ENCODE results near the gene SSMEM1. TPM values are rescaled to one million over a fixed set of nuclear protein-coding genes. Genes with fewer than 3 reads are reported as not detected.

Gene SSMEM1
- total and polyA plus RNA-seq, 2 experiments from 2014 or later: not detected

GRCh38 chr7:130256704-130257103 lies 49.0 kb downstream of the SSMEM1 start:
- Histone ChIP-seq H3K4me1 (ENCODE audit: low read depth) (peaks cover 3% of the 10 kb centered on the region), H3K27ac (no peak overlapping the region)

GRCh38 chr7:130258494-130259078 lies 50.9 kb downstream of the SSMEM1 start:
- no peaks in the 10 kb centered on the region for H3K27me3 ChIP-seq
- no peaks in the 10 kb centered on the region for H3K9me3 ChIP-seq (ENCODE audit: low read depth)
- H3K4me1 ChIP-seq (ENCODE audit: low read depth): peaks cover 3% of the 10 kb centered on the region
- no peak overlapping the region for H3K27ac ChIP-seq
- TF ChIP-seq, protein P1, sequence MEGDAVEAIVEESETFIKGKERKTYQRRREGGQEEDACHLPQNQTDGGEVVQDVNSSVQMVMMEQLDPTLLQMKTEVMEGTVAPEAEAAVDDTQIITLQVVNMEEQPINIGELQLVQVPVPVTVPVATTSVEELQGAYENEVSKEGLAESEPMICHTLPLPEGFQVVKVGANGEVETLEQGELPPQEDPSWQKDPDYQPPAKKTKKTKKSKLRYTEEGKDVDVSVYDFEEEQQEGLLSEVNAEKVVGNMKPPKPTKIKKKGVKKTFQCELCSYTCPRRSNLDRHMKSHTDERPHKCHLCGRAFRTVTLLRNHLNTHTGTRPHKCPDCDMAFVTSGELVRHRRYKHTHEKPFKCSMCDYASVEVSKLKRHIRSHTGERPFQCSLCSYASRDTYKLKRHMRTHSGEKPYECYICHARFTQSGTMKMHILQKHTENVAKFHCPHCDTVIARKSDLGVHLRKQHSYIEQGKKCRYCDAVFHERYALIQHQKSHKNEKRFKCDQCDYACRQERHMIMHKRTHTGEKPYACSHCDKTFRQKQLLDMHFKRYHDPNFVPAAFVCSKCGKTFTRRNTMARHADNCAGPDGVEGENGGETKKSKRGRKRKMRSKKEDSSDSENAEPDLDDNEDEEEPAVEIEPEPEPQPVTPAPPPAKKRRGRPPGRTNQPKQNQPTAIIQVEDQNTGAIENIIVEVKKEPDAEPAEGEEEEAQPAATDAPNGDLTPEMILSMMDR (IDR thresholded peaks at IDR 0.05; ENCODE audit: low read depth, low read length): no peak
- no peak overlapping the region for H3K4me3 ChIP-seq
- no peak for DNase-seq (ENCODE audit: low read depth in 1 of 2, low spot score in 1 of 2)
- no peaks in the 10 kb centered on the region for H3K36me3 ChIP-seq

More at GRCh38 chr7:130256704-130257103, 49.0 kb downstream of the SSMEM1 start:
- DNase-seq (ENCODE audit: low read depth in 1 of 2, low spot score in 1 of 2): no peak
- H3K4me3 ChIP-seq: no peak overlapping the region
- TF ChIP-seq, protein P1 (IDR thresholded peaks at IDR 0.05; ENCODE audit: low read depth, low read length): no peak
- H3K27me3 ChIP-seq: no peaks in the 10 kb centered on the region
- H3K9me3 ChIP-seq (ENCODE audit: low read depth): no peaks in the 10 kb centered on the region
- no peaks in the 10 kb centered on the region for H3K36me3 ChIP-seq

DNA sequence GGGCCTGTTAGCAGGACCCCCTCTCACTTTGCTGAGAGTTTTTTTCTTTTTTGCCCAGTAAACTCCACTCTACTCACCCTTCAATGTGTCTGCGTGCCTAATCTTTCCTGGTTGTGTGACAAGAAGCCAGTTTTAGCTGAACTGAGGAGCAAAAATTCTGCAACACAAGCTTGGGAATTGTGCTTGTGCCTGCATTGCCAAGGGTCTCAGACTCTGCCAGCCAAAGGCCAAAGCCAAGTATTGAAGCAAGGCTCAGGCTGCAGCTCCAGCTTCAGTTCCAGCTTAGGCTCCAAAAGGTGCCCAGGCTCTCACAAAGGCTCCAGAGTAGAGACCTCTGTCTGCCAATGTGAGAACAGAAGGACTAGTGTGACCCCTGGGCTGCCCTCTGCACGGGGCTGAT lies 54.8 kb downstream of the SSMEM1 start:
- no peak for DNase-seq (ENCODE audit: low read depth in 1 of 2, low spot score in 1 of 2)
- H3K36me3 ChIP-seq: no peaks in the 10 kb centered on the region
- no peaks in the 10 kb centered on the region for H3K4me1 ChIP-seq (ENCODE audit: low read depth)
- H3K27me3 ChIP-seq: no peaks in the 10 kb centered on the region
- TF ChIP-seq, protein P1 (IDR thresholded peaks at IDR 0.05; ENCODE audit: low read depth, low read length): no peak
- H3K9me3 ChIP-seq (ENCODE audit: low read depth): no peaks in the 10 kb centered on the region
- no peak overlapping the region for H3K27ac ChIP-seq
- no peak overlapping the region for H3K4me3 ChIP-seq

DNA sequence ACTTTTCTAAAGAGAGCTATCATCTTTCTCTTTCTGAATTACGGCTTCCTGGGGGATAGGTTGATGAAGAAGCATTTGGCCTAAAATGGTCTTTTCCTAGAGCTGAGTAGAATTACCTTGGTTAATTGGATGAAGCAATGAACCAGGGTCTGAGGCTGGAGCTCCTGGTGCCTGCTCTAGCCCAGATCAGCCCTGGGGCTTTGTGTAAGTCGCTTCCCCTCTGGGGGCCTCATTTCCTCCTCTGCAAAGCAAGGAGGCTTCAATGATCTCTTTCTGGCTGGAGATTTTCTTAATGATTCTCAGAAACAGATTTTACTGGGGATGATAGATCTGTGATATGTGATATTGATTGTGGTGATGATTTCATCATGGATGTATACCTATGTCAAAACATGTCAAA lies 55.5 kb downstream of the SSMEM1 start:
- Histone ChIP-seq H3K36me3 (no peaks in the 10 kb centered on the region), H3K27me3 (no peaks in the 10 kb centered on the region), H3K27ac (no peak overlapping the region), H3K4me1 (ENCODE audit: low read depth) (no peaks in the 10 kb centered on the region), H3K4me3 (no peak overlapping the region), H3K9me3 (ENCODE audit: low read depth) (no peaks in the 10 kb centered on the region)
- DNase-seq (ENCODE audit: low read depth in 1 of 2, low spot score in 1 of 2): no peak
- TF ChIP-seq, protein P1 (IDR thresholded peaks at IDR 0.05; ENCODE audit: low read depth, low read length): no peak

Other genes with a start within 250 kb of the SSMEM1 start
- 16.4 and 18.6 TPM in 2 replicates for gene ZC3HC1, start 156.5 kb upstream of the SSMEM1 start, total RNA-seq
- gene ZC3HC1, start 156.5 kb upstream of the SSMEM1 start, polyA plus RNA-seq: 30.5 and 33.4 TPM in 2 replicates
- gene KLHDC10, start 137.3 kb upstream of the SSMEM1 start, total RNA-seq: 10.4 and 14.4 TPM in 2 replicates
- 6.2 and 7.9 TPM in 2 replicates for gene KLHDC10, start 137.3 kb upstream of the SSMEM1 start, polyA plus RNA-seq
- 8.5 and 14.2 TPM in 2 replicates for gene TMEM209, start 2.5 kb upstream of the SSMEM1 start, total RNA-seq
- gene TMEM209, start 2.5 kb upstream of the SSMEM1 start, polyA plus RNA-seq: 14.0 and 18.2 TPM in 2 replicates
- 0.71 and 1.9 TPM in 2 replicates for gene CPA2, start 59.0 kb downstream of the SSMEM1 start, total RNA-seq
- gene CPA2, start 59.0 kb downstream of the SSMEM1 start, polyA plus RNA-seq: 0.39 TPM in 1 of 2 replicates, not detected in the other
- gene CPA4, start 85.3 kb downstream of the SSMEM1 start, total RNA-seq: 0.07 TPM in 1 of 2 replicates, not detected in the other
- gene CPA4, start 85.3 kb downstream of the SSMEM1 start, polyA plus RNA-seq: 0.24 and 0.39 TPM in 2 replicates
- not detected in 2 replicates for gene CPA5, start 137.0 kb downstream of the SSMEM1 start, total RNA-seq
- 0.98 TPM in 1 of 2 replicates, not detected in the other for gene CPA5, start 137.0 kb downstream of the SSMEM1 start, polyA plus RNA-seq
- gene CPA1, start 172.6 kb downstream of the SSMEM1 start, total RNA-seq: 3.3 and 4.3 TPM in 2 replicates
- 3.5 and 6.2 TPM in 2 replicates for gene CPA1, start 172.6 kb downstream of the SSMEM1 start, polyA plus RNA-seq
- 8.0 and 10.7 TPM in 2 replicates for gene CEP41, start 233.2 kb downstream of the SSMEM1 start, total RNA-seq
- gene CEP41, start 233.2 kb downstream of the SSMEM1 start, polyA plus RNA-seq: 27.4 and 48.8 TPM in 2 replicates

Measured in cardiac muscle cell (in vitro differentiated cells and primary cell).